Glomerular endothelial cell (primary cell): ENCODE measurements around the gene CYP24A1. TPM values are rescaled to one million over a fixed set of nuclear protein-coding genes. Genes with fewer than 3 reads are reported as not detected.

Experiments
- DNase-seq: peaks from one replicate; pipeline ENCODE4 v3.0.0-alpha.2; 2011; ENCODE audit warnings: low read depth, low spot score; ENCODE audit errors: extremely low read depth
- total RNA-seq: library from RNA; depleted of rRNA; stranded (reverse); fragments of >200 nt; gene quantifications from 2 replicates; pipeline ENCODE4 v1.2.3, GENCODE V29; 2015

CYP24A1 gene
- total RNA-seq: not detected in 2 replicates

DNA sequence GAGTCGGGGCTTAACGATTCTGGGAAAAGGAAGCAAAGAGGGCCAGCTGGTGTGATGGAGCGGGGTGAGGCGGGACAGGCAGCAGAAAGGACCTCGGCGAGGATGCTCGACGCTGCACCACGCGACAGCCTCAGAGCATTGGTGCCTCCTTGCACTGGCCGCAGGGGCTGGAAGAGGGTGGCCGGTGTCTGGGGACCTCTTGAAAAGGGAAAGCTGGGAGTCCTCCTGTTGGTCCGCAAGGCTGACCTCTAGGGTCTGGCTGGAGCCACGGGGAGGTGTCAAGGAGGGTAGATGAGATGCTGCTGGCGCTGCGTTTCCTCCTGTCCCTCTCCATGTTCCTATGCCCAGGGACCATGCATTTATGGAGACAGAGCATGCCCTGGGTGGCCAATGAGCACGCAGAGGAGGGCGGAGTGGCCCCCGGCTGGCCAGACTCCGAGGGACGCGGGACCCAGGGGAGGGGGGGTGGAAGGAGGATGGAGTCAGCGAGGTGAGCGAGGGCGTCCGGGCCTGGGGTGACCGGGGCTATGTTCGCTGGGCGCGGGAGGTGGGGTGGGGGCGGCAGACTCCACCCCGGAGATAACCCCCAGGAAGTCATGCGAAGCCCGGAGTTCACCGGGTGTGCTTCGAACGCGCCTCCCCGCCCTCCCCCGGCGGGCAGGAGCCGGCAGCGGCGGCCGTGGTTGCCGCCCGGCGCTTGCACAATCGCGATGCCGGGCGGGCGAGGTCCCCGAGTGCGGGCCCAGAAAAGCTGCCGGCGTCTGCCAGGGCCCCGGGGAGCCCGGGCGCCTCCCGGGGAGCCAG lies at the start of gene CYP24A1:
CYP24A1 (minus strand) TSS at position 334 of the 804 bp plus-strand sequence. CDS start 407 bp downstream, outside the sequence.
- DNase-seq: no peak

DNA sequence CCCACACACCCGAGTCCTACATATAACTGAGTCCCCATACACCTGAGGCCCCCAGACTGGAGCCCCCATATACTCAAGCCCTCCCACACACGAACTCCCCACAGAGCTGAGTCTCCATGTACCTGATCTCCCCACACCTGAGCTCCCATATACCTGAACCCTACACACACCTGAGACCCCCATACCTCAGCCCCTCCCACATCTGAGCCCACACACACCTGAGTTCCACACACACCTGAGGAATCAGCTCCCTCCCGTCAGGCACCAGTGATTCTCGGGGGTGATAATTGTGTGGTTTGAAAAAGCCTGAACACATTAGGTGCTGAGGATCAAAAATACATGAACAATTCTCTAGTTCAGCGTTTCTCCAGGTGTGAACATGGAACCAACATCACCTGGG lies 49.5 kb upstream of the CYP24A1 start:
- DNase-seq: no peak

DNA sequence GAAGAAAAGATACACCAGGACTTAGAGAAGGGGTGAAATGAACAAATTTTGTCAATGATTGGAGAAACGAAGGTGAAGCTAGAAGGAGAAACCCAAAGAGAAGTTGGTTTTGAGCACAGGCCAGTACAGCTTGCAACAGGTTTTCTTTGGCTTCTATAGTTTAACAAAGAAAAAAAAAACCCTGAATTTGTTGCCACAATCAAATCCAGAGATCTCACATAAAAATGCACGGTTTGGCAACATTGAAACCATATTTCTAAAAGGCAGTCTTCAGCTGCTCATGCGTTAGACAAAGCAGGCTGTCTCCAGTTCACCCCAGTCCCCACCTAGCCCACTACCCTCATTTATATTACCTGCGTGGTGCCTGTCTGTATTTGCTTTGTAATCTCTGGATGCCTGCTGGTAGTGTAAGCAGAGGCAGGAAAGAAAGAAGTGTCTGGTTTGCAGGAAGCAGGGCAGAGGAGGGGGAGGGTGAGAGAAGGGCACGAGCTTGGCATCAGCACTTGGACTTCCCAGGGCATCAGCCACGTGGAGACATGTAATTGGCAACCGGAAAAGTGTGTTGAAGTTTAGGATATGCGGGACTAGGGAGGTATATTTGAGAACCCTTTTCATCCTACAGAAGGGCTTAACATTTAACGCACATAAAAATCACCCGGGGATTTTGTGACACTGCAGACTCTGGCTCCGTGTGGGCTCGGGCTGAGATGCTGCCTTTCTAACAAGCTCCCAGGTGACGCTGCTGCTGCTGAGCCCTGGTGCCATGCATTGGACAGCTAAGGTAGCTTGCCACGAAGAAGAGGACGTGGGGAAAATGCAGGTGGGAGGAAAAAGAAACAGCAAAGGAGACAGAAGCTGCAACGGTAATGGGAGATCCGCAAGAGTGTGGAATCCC lies 48.5 kb upstream of the CYP24A1 start:
- no peak for DNase-seq

DNA sequence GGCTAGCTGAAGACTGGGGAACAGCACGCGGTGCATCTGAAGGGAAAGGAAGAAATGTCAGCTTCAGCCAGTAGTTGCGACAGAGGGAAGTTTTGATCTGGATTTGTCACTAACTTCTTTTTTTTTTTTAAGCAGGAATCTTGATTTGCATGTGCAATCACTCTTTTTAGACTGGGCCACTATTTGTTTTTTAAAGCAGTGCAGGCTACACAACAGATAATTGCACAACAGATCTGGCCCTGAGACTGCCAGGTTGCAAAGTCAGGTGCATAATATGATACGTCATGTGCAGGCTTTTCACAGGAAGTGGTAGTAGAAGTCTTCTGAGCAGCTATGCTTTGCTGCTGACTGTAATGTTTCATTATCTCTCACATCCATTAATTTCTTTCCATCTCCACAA lies 47.6 kb upstream of the CYP24A1 start:
- DNase-seq: no peak

DNA sequence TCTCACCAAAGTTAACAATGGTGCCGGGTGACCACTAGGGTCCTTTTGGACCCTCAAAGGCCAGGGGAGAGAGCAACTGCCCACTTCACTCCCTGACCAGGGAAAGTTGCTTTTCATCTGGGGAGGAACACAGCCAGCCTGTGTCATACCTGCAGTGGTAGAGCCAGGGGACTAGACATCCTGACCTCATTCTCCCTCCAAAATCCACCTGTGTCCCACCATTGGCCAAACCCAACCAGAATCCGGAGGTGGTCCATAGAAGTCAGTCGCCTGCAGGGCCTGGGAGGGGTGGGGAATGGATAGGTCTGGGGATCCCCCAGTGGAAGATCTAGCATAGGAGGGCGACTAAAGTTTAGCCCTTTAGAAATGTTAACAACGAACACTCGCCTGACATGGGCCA lies 46.9 kb upstream of the CYP24A1 start:
- DNase-seq: no peak

DNA sequence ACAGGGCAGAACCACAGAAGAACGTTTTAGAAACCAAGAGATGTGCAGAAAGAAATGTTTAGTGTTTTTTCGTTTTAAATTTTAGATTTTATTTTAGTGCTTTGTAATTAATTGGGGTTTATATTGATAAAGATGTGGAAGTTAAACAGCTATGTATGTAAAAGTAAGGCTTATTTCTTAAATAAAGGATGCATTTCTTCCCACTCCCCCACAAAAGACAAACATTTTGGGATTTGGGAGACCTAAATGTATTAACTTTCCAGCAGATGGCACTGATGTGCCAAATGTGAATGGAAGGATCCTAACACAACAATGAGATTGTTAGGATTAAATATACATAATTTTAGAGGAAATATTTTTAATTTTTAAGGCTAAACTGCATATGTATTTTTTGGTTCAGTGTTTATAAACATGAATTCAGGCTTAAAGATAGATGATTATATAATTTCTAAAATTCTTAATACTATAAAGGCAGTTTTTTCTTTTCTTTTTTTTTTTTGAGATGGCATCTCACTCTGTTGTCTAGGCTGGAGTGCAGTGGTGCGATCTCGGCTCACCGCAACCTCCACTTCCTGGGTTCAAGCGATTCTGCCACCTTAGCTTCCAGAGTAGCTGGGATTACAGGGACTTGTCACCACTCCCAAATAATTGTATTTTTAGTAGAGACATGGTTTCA lies 46.1 kb upstream of the CYP24A1 start:
- DNase-seq: no peak

GRCh38 chr20:54218470-54218869 lies 44.7 kb upstream of the CYP24A1 start:
- DNase-seq: no peak

DNA sequence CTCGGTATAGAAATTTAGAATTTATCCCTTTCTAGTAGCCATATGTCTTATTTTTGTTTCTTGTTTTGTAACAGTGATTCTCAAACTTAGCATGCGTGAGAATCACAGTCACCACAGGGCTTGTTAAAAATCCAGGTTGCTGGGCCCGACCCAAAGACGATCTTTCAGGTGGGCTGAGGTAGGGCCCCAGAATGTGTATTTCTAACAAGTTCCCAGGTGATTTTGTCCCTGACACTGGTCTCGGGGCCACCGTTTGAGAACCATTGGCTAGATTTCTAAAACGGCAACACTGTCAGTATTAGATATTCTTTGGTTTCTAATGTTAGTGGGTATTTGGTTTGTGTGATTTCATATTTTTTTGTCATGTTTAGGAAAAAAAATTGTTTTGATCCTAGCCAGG lies 44.0 kb upstream of the CYP24A1 start:
- no peak for DNase-seq

- no peak for DNase-seq
Measured at GRCh38 chr20:54215157-54215789, 41.5 kb upstream of the CYP24A1 start.

DNA sequence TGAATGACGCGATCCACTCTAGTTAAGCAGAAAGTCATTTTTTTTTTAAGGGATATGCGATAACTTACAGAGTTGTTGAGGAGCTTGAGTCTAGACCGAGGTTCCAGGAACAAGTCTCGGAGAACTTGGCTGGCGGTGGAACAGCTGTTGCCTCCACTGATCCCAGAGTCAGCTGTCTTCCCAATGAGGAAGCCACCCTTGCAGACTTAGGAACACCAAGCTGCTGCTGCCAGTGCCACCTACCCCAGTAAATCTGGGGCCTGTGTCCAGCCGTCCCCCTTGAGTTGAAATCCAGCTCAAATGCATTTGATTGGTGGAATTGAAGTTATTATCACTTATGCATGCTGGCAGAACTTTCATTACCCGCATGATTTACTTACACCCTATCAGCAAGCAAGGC lies 40.8 kb upstream of the CYP24A1 start:
- DNase-seq: no peak

- no peak for DNase-seq
Measured at GRCh38 chr20:54212871-54213270, 39.1 kb upstream of the CYP24A1 start.

- DNase-seq: no peak
Measured at GRCh38 chr20:54212226-54212625, 38.4 kb upstream of the CYP24A1 start.

DNA sequence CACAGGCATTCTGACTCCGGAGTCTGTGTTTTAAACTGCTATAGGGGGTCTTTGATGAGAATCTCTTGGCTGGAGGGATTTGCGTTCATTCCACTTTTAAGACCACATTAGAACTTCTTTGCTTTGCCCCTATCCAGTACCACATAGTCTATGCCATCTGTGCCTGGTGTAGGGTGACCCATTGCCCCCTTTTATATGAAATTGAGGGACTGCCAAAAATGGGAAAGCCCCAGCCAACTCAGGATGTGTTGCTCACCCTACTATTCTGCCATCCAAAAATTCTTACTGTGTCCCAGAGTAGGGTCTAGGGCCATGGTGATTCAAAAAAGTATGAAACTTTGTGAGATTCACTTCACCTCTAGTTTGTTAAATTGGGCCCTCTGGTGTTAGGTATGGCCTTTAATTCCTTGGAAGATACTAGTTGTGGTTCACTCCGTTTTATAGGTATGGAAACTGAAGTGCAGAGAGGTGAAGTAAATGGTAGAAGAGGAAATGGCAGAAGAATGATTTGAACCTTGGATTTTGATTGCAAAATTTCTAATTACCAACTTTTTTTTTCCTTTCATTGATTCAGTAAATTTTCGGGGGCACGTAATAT lies 35.5 kb upstream of the CYP24A1 start:
- DNase-seq: no peak

DNA sequence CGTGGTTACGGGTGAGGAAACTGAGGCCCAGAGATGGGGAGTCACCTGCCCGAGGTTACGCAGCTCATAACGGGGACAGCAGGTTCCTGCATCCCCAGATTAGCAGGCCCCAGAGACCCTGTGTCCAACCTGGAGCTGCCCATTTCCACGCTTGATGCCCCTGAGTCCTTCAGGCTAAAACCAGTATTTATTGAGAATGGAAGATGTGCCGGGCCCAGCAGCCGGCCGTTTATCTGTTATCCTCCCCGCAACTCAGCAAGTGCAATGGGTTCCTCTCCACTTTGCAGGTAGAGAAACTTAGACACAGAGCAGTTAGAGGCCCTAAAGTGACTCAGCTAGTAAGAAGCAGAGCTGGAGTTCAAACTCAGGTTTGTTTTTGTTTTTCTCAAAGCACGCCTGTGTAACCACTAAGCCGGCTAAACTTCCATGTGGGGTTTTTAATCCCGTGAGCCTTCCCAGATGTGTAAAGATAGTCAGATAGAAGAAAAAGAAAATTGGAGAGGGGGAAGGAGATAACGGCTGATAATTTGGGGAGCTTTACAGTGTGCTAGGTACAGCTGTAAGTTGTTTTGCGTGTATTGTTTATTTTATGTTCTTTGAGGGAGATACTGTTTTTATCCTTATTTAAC lies 34.9 kb upstream of the CYP24A1 start:
- peak; percentile 9 for DNase-seq

- DNase-seq: peak; percentile 22
Measured at GRCh38 chr20:54207743-54208547, 34.2 kb upstream of the CYP24A1 start, which contains the start of gene PFDN4. TSS of gene PFDN4 (plus strand) at chr20:54208087. CDS start at chr20:54208101, 14 bp downstream.

DNA sequence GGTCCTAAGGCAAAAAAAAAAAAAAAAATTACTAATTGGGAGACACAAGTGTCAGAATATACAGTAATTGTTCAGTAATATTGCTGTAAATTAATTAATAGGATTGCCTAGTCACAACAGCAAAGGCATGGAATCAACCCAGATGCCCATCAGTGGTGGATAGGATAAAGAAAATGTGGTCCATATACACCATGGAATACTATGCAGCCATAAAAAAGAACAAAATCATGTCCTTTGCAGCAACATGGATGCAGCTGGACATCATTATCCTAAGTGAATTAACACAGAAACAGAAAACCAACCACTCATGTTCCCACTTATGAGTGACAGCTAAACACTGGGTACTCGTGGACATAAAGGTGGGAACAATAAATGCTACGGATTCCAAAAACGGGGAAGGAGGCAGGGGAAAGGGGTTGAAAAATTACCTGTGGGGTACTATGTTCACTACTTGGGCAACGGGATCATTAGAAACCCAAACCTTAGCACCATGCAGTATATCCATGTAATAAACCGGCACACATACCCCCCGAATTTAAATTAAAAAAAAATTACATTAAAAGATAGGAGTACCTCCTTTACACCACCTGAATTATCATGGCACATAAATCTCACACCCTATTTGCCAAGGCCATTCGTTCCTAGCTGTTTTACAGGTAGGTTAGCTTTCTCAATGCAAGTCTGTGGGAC lies 33.4 kb upstream of the CYP24A1 start:
- DNase-seq: no peak

GRCh38 chr20:54205450-54205849 lies 31.7 kb upstream of the CYP24A1 start:
- DNase-seq: no peak

DNA sequence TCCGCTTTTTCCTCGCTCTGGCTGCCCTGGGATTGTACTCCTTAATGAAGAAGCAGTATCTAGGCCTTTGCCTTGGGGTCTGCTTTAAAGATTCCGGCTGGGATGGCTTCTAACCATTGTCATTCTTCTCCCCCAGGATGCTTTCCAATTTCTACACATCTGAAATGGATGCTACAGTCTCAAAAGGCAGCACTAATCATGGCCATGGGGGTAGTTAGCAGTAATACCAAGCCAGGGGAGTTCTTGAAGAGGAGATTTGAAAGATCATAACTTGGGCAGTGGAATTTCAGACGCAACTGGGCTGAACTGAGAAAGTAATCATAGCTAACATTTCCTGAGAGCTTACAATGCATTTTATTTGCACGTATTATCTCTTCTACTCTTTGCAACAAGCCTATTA lies 30.7 kb upstream of the CYP24A1 start:
- no peak for DNase-seq
